PC-3 (cell line): Measurements from ENCODE around the gene KCNQ2. TPM values are rescaled to one million over a fixed set of nuclear protein-coding genes. Genes with fewer than 3 reads are reported as not detected.

Experiments
- ATAC-seq: fragments of 200-7000 bp; cut with Tn5 transposase; 2 replicates; pipeline ENCODE4 v1.9.1; 2020; ENCODE audit warnings: mild to moderate bottlenecking, moderate library complexity
- BruUV-seq: library from RNA; stranded (reverse); fragments of 400-500 nt; replicated peaks from 2 replicates; lab custom pipeline; 2021; lab: Mats Ljungman, UMichigan
- CTCF ChIA-PET: fragments of 300-600 bp; sonication (Branson Sonifier 250); formaldehyde crosslinking; loops from one replicate; lab custom pipeline; 2022; ENCODE audit warnings: antibody characterized with exemption; lab: Charles Lee
- POLR2A ChIA-PET: fragments of 300-600 bp; sonication (Branson Sonifier 250); formaldehyde crosslinking; loops from one replicate; lab custom pipeline; 2022; ENCODE audit warnings: antibody characterized with exemption; ENCODE audit not compliant: unreplicated experiment; lab: Charles Lee
- DNase-seq: peaks from one replicate; pipeline ENCODE4 v3.0.0-alpha.2; 2015
- H2AFZ ChIP-seq: fragments of 300-600 bp; sonication (generic); 2 replicates; pipeline ENCODE4 v1.6.0; 2016; ENCODE audit warnings: antibody characterized with exemption, low read length
- H3F3A ChIP-seq: fragments of 300-600 bp; sonication (generic); one replicate; pipeline ENCODE4 v1.6.0; 2017; ENCODE audit warnings: antibody characterized with exemption, low read length, control low read depth, mild to moderate bottlenecking; ENCODE audit not compliant: unreplicated experiment
- H3K27ac ChIP-seq: fragments of 300-600 bp; sonication (generic); 2 replicates; pipeline ENCODE4 v1.5.1; 2016; ENCODE audit warnings: mild to moderate bottlenecking, low read length
- H3K27me3 ChIP-seq: fragments of 300-600 bp; sonication (generic); 2 replicates; pipeline ENCODE4 v1.6.1; 2016; ENCODE audit warnings: low read length, mixed read lengths
- H3K36me3 ChIP-seq: fragments of 300-600 bp; sonication (generic); 2 replicates; pipeline ENCODE4 v1.6.1; 2016; ENCODE audit warnings: low read depth, mixed run types, low read length, mixed read lengths
- H3K4me1 ChIP-seq: fragments of 300-600 bp; sonication (generic); 2 replicates; pipeline ENCODE4 v1.5.1; 2016; ENCODE audit warnings: low read length; ENCODE audit not compliant: insufficient read depth
- H3K4me2 ChIP-seq: fragments of 300-600 bp; sonication (generic); 2 replicates; pipeline ENCODE4 v1.6.0; 2016; ENCODE audit warnings: low read length
- H3K4me3 ChIP-seq: fragments of 300-600 bp; sonication (generic); 2 replicates; pipeline ENCODE4 v1.5.1; 2016; ENCODE audit warnings: mild to moderate bottlenecking, low read length, mixed read lengths
- H3K79me2 ChIP-seq: fragments of 300-600 bp; sonication (generic); 2 replicates; pipeline ENCODE4 v1.6.1; 2017; ENCODE audit warnings: low read length, mixed read lengths
- H3K9ac ChIP-seq: fragments of 300-600 bp; sonication (generic); 2 replicates; pipeline ENCODE4 v1.6.0; 2016; ENCODE audit warnings: mild to moderate bottlenecking, low read length
- H3K9me2 ChIP-seq: fragments of 300-600 bp; sonication (generic); replicated peaks from 2 replicates; pipeline ENCODE4 v1.6.1; 2016; ENCODE audit warnings: mixed run types, low read length, mixed read lengths
- H3K9me3 ChIP-seq: fragments of 300-600 bp; sonication (generic); 2 replicates; pipeline ENCODE4 v1.6.1; 2016; ENCODE audit warnings: low read length, mixed read lengths
- H4K20me1 ChIP-seq: fragments of 300-600 bp; sonication (generic); 2 replicates; pipeline ENCODE4 v1.6.1; 2016; ENCODE audit warnings: low read length, mixed read lengths
- CTCF ChIP-seq: fragments of 300-600 bp; sonication (generic); conservative IDR thresholded peaks from 2 replicates; pipeline ENCODE4 v1.5.1; 2017; ENCODE audit warnings: antibody characterized with exemption, low read depth, mild to moderate bottlenecking, low read length
- EZH2 ChIP-seq: fragments of 300-600 bp; sonication (generic); IDR thresholded peaks from one replicate; pipeline ENCODE4 v1.6.1; 2017; ENCODE audit warnings: antibody characterized with exemption, mild to moderate bottlenecking, low read length; ENCODE audit not compliant: unreplicated experiment
- EZH2phosphoT487 ChIP-seq: fragments of 300-600 bp; sonication (generic); IDR thresholded peaks from 2 replicates; pipeline ENCODE4 v1.6.1; 2018; ENCODE audit warnings: mild to moderate bottlenecking, antibody characterized with exemption, low read length, borderline replicate concordance
- intact Hi-C: fragments of 100-400 bp; cut with micrococcal nuclease; formaldehyde crosslinking; loops from 2 replicates; pipeline ENCODE4 v1.9.0; 2023
- total RNA-seq: library from RNA; depleted of rRNA; stranded (reverse); fragments of >200 nt; gene quantifications from 2 replicates; pipeline ENCODE4 v1.2.3, GENCODE V29; 2014

The KCNQ2 gene
- total RNA-seq, 1 experiment from 2014 or later = not detected

- peaks cover 19% of the 10 kb centered on the region; the same call in 1 of the 2 replicates for H3K27me3 ChIP-seq
Observed at GRCh38 chr20:63430891-63431290, 41.6 kb downstream of the KCNQ2 start.

GRCh38 chr20:63429992-63430391 is 42.5 kb downstream of the KCNQ2 start:
- no peak overlapping the region for H3K27ac ChIP-seq
- no peaks in the 10 kb centered on the region for H3K9me3 ChIP-seq
- CTCF ChIA-PET = no interaction called here
- POLR2A ChIA-PET = no interaction called here
- H3K4me2 ChIP-seq = no peak overlapping the region
- no peaks in the 10 kb centered on the region for H3K4me1 ChIP-seq
- ATAC-seq (no peak), DNase-seq (no peak)
- H3K9me2 ChIP-seq = no peaks in the 10 kb centered on the region
- H3F3A ChIP-seq = no peaks in the 10 kb centered on the region
- no peaks in the 10 kb centered on the region for H4K20me1 ChIP-seq
- no peaks in the 10 kb centered on the region for H3K79me2 ChIP-seq
- H3K9ac ChIP-seq = no peak overlapping the region
- H3K4me3 ChIP-seq = no peak overlapping the region
- no peak for TF ChIP-seq EZH2
- no peak for TF ChIP-seq EZH2phosphoT487
- no peak for TF ChIP-seq CTCF
- H3K27me3 ChIP-seq = peaks cover 19% of the 10 kb centered on the region; the same call in 1 of the 2 replicates
- no peak overlapping the region for H2AFZ ChIP-seq
- intact Hi-C loops = no loop called here
- no peaks in the 10 kb centered on the region for H3K36me3 ChIP-seq
- BruUV-seq = no TSS peak

More at GRCh38 chr20:63430891-63431290, 41.6 kb downstream of the KCNQ2 start:
- Histone ChIP-seq H3K27ac (no peak overlapping the region), H4K20me1 (no peaks in the 10 kb centered on the region), H3K4me2 (no peak overlapping the region), H3K4me1 (no peaks in the 10 kb centered on the region), H3F3A (no peaks in the 10 kb centered on the region), H2AFZ (no peak overlapping the region), H3K36me3 (no peaks in the 10 kb centered on the region), H3K9ac (no peak overlapping the region), H3K79me2 (no peaks in the 10 kb centered on the region), H3K9me3 (no peaks in the 10 kb centered on the region), H3K4me3 (no peak overlapping the region), H3K9me2 (no peaks in the 10 kb centered on the region)
- ATAC-seq (no peak), DNase-seq (no peak)
- POLR2A ChIA-PET = no interaction called here
- CTCF ChIA-PET = no interaction called here
- no TSS peak for BruUV-seq
- TF ChIP-seq EZH2phosphoT487 = no peak
- TF ChIP-seq EZH2 = no peak
- no peak for TF ChIP-seq CTCF
- intact Hi-C loops = no loop called here

GRCh38 chr20:63428906-63429575 is 43.4 kb downstream of the KCNQ2 start:
- CTCF ChIA-PET = no interaction called here
- BruUV-seq = no TSS peak
- POLR2A ChIA-PET = no interaction called here

More at GRCh38 chr20:63428906-63429575, 43.4 kb downstream of the KCNQ2 start:
- Histone ChIP-seq H3K79me2 (no peaks in the 10 kb centered on the region), H3K27me3 (peaks cover 19% of the 10 kb centered on the region; the same call in 1 of the 2 replicates), H3K9me3 (no peaks in the 10 kb centered on the region), H3K4me2 (no peak overlapping the region), H3K4me1 (no peaks in the 10 kb centered on the region), H3K36me3 (no peaks in the 10 kb centered on the region), H3K9me2 (no peaks in the 10 kb centered on the region), H3F3A (no peaks in the 10 kb centered on the region), H4K20me1 (no peaks in the 10 kb centered on the region), H3K4me3 (no peak overlapping the region), H3K27ac (no peak overlapping the region), H2AFZ (no peak overlapping the region), H3K9ac (no peak overlapping the region)
- TF ChIP-seq EZH2 = no peak
- no peak for TF ChIP-seq CTCF
- no peak for TF ChIP-seq EZH2phosphoT487
- DNase-seq (no peak), ATAC-seq (no peak)
- intact Hi-C loops = no loop called here
